Cardiac muscle cell (in vitro differentiated cells and primary cell): ENCODE data around the gene SZT2. TPM values are rescaled to one million over a fixed set of nuclear protein-coding genes. Genes with fewer than 3 reads are reported as not detected.

Source experiments
- DNase-seq, 2 donors: peaks; one replicate each; pipeline versions ENCODE4 v3.0.0 to v3.0.0-alpha.2; 2010 to 2017; ENCODE audit warnings: low read depth in 1 of 2, low spot score in 1 of 2
- H3K27ac ChIP-seq: fragments of 200-600 bp; sonication (generic); 2 replicates; pipeline ENCODE4 v1.5.1; 2016
- H3K27me3 ChIP-seq: fragments of 200-600 bp; sonication (generic); 2 replicates; pipeline ENCODE4 v1.6.0; 2016; ENCODE audit warnings: control low read depth
- H3K36me3 ChIP-seq: fragments of 200-600 bp; sonication (generic); 2 replicates; pipeline ENCODE4 v1.5.1; 2016; ENCODE audit warnings: control low read depth
- H3K4me1 ChIP-seq: fragments of 200-600 bp; sonication (generic); 2 replicates; pipeline ENCODE4 v1.8.1; 2017; ENCODE audit warnings: low read depth, mild to moderate bottlenecking, mixed run types
- H3K4me3 ChIP-seq: fragments of 200-600 bp; sonication (generic); 2 replicates; pipeline ENCODE4 v1.5.1; 2016; ENCODE audit warnings: mild to moderate bottlenecking
- H3K9me3 ChIP-seq: fragments of 200-600 bp; sonication (generic); 2 replicates; pipeline ENCODE4 v1.5.1; 2017; ENCODE audit warnings: low read depth, mild to moderate bottlenecking, control low read depth
- CTCF ChIP-seq: IDR thresholded peaks from 2 replicates; pipeline ENCODE4 v1.5.1; 2012; ENCODE audit warnings: low read depth, mild to moderate bottlenecking, low read length
- polyA plus RNA-seq: library from polyadenylated mRNA; unstranded; fragments of >200 nt; fragmentation: Nextera tagmentation; extraction: Ambion mirVana; gene quantifications from 2 replicates; pipeline ENCODE4 v1.2.1, GENCODE V29; 2016
- total RNA-seq: library from RNA; depleted of rRNA; stranded (reverse); fragments of >200 nt; gene quantifications from 2 replicates; pipeline ENCODE4 v1.2.3, GENCODE V29; 2016

Gene SZT2
- total and polyA plus RNA-seq, 2 experiments from 2014 or later, result 11.5 to 28.2 TPM

GRCh38 chr1:43358746-43359693 is 30.7 kb upstream of the SZT2 start, which contains the start of gene CDC20:
CDC20 (plus strand) TSS chr1:43358981; CDS start chr1:43359216, 235 bp downstream.
- DNase-seq, result peak; percentile 97 to 100
- H3K36me3 ChIP-seq, result peaks cover 36% of the 10 kb centered on the region
- H3K27ac ChIP-seq, result peak within 1 kb of the TSS; percentile 94
- TF ChIP-seq CTCF, result no peak
- peak within 1 kb of the TSS; percentile 66 for H3K4me3 ChIP-seq
- H3K4me1 ChIP-seq, result peaks cover 4% of the 10 kb centered on the region
- H3K9me3 ChIP-seq, result no peaks in the 10 kb centered on the region
- no peaks in the 10 kb centered on the region for H3K27me3 ChIP-seq

DNA sequence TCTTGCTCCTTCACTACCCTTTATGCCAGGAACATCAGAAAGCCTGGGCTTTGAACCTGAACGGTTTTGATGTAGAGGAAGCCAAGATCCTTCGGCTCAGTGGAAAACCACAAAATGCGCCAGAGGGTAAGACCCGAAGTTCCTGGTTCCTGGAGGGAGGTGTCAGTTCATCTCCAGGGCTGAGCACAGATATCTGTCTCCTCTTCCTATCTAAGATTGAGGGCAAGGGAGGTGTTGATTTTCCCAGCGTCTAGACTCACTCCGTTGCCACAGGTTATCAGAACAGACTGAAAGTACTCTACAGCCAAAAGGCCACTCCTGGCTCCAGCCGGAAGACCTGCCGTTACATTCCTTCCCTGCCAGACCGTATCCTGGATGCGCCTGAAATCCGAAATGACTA is 30.0 kb upstream of the SZT2 start:
- Histone ChIP-seq H3K27ac (no peak overlapping the region), H3K9me3 (no peaks in the 10 kb centered on the region), H3K27me3 (no peaks in the 10 kb centered on the region), H3K4me1 (peaks cover 4% of the 10 kb centered on the region), H3K36me3 (peaks cover 41% of the 10 kb centered on the region), H3K4me3 (peak overlapping the region; percentile 66)
- no peak for TF ChIP-seq CTCF
- DNase-seq, result no peak

GRCh38 chr1:43360616-43361015 is 29.1 kb upstream of the SZT2 start:
- H3K27ac ChIP-seq, result no peak overlapping the region
- H3K27me3 ChIP-seq, result no peaks in the 10 kb centered on the region
- peak overlapping the region; percentile 66 for H3K4me3 ChIP-seq
- TF ChIP-seq CTCF, result no peak
- H3K9me3 ChIP-seq, result no peaks in the 10 kb centered on the region
- H3K36me3 ChIP-seq, result peaks cover 46% of the 10 kb centered on the region
- no peak for DNase-seq
- peaks cover 4% of the 10 kb centered on the region for H3K4me1 ChIP-seq

- DNase-seq, result no peak
- no peak overlapping the region for H3K4me3 ChIP-seq
- H3K27ac ChIP-seq, result peak overlapping the region; percentile 36
Measured at GRCh38 chr1:43363283-43363934, 26.3 kb upstream of the SZT2 start.

More at GRCh38 chr1:43363283-43363934, 26.3 kb upstream of the SZT2 start:
- H3K36me3 ChIP-seq, result peaks cover 46% of the 10 kb centered on the region
- H3K27me3 ChIP-seq, result no peaks in the 10 kb centered on the region
- H3K4me1 ChIP-seq, result peaks cover 19% of the 10 kb centered on the region
- TF ChIP-seq CTCF, result no peak
- H3K9me3 ChIP-seq, result no peaks in the 10 kb centered on the region
